Measurements from ENCODE around the gene VPS37D.
A peak's percentile ranks its signal among the peaks of the same experiment; 100 is the strongest.

VPS37D gene

GRCh38 chr7:73633323-73633722, 34.3 kb upstream of the VPS37D start:
- 87% methylated on average over 7 of the region's 7 CpGs for WGBS
- H4K91ac ChIP-seq (ENCODE audit: low read length) = no peak overlapping the region

GRCh38 chr7:73633844-73634243, 33.8 kb upstream of the VPS37D start:
- H2AFZ ChIP-seq (ENCODE audit: low read depth, low read length) = no peak overlapping the region
- no peak overlapping the region for H2BK5ac ChIP-seq (ENCODE audit: low read depth, low read length, poor library complexity, severe bottlenecking)
- peaks cover 6% of the 10 kb centered on the region for H3K4me1 ChIP-seq (ENCODE audit: control insufficient read depth, insufficient read depth, low read depth, low read length)
- H3K4me2 ChIP-seq (ENCODE audit: low read length, poor library complexity, severe bottlenecking) = no peak overlapping the region
- H3K27ac ChIP-seq (ENCODE audit: low read length, poor library complexity, severe bottlenecking) = no peak overlapping the region
- H2BK15ac ChIP-seq (ENCODE audit: low read depth, poor library complexity, severe bottlenecking) = no peak overlapping the region
- H3K9ac ChIP-seq (ENCODE audit: low read length) = no peak overlapping the region
- H3K9me3 ChIP-seq (ENCODE audit: control insufficient read depth, low read length) = no peaks in the 10 kb centered on the region
- no peak overlapping the region for H2BK12ac ChIP-seq (ENCODE audit: low read length in 2 of 2)
- no peak overlapping the region for H2AK5ac ChIP-seq (ENCODE audit: low read length, severe bottlenecking)
- peaks cover 2 to 30% of the 10 kb centered on the region in 2 experiments for H3K27me3 ChIP-seq (ENCODE audit: control insufficient read depth in 1 of 2, insufficient read depth in 1 of 2, low read length in 2 of 2)
- no peak overlapping the region for H2BK120ac ChIP-seq (ENCODE audit: low read depth, low read length)
- no peak overlapping the region for H4K91ac ChIP-seq (ENCODE audit: low read length)
- H3K36me3 ChIP-seq (ENCODE audit: control insufficient read depth in 1 of 2, insufficient read depth in 2 of 2, low read depth in 1 of 2, low read length in 2 of 2) = no peaks in the 10 kb centered on the region
- no peak overlapping the region for H3K18ac ChIP-seq (ENCODE audit: low read depth in 1 of 2, low read length in 2 of 2)
- no peak overlapping the region for H3K4me3 ChIP-seq (ENCODE audit: insufficient read depth in 1 of 2, low read depth in 1 of 2, low read length in 2 of 2)
- H4K8ac ChIP-seq (ENCODE audit: low read length) = no peak overlapping the region
- WGBS = 85% methylated on average over 8 of the region's 8 CpGs
- H3K23ac ChIP-seq (ENCODE audit: low read length in 2 of 2) = no peak overlapping the region
- H3K79me1 ChIP-seq (replicated peaks; ENCODE audit: low read length, poor library complexity, severe bottlenecking) = no peaks in the 10 kb centered on the region
- H3K14ac ChIP-seq (ENCODE audit: low read length in 2 of 2) = no peak overlapping the region
- DNase-seq = no peak
- H3K4ac ChIP-seq (ENCODE audit: low read depth in 1 of 2, low read length in 2 of 2) = no peak overlapping the region

More at GRCh38 chr7:73633323-73633722, 34.3 kb upstream of the VPS37D start:
- Histone ChIP-seq H3K36me3 (ENCODE audit: control insufficient read depth in 1 of 2, insufficient read depth in 2 of 2, low read depth in 1 of 2, low read length in 2 of 2) (no peaks in the 10 kb centered on the region), H2AK5ac (ENCODE audit: low read length, severe bottlenecking) (no peak overlapping the region), H4K8ac (ENCODE audit: low read length) (no peak overlapping the region), H3K14ac (ENCODE audit: low read length in 2 of 2) (no peak overlapping the region), H3K9me3 (ENCODE audit: control insufficient read depth, low read length) (no peaks in the 10 kb centered on the region), H3K4ac (ENCODE audit: low read depth in 1 of 2, low read length in 2 of 2) (no peak overlapping the region), H3K18ac (ENCODE audit: low read depth in 1 of 2, low read length in 2 of 2) (no peak overlapping the region), H2BK5ac (ENCODE audit: low read depth, low read length, poor library complexity, severe bottlenecking) (no peak overlapping the region), H2BK15ac (ENCODE audit: low read depth, poor library complexity, severe bottlenecking) (no peak overlapping the region), H3K79me1 (replicated peaks; ENCODE audit: low read length, poor library complexity, severe bottlenecking) (no peaks in the 10 kb centered on the region), H3K23ac (ENCODE audit: low read length in 2 of 2) (no peak overlapping the region), H2BK12ac (ENCODE audit: low read length in 2 of 2) (no peak overlapping the region), H3K27me3 (ENCODE audit: control insufficient read depth in 1 of 2, insufficient read depth in 1 of 2, low read length in 2 of 2) (peaks cover 7 to 35% of the 10 kb centered on the region in 2 experiments), H3K27ac (ENCODE audit: low read length, poor library complexity, severe bottlenecking) (no peak overlapping the region), H3K4me1 (ENCODE audit: control insufficient read depth, insufficient read depth, low read depth, low read length) (peaks cover 6% of the 10 kb centered on the region), H2BK120ac (ENCODE audit: low read depth, low read length) (no peak overlapping the region), H2AFZ (ENCODE audit: low read depth, low read length) (no peak overlapping the region), H3K4me2 (ENCODE audit: low read length, poor library complexity, severe bottlenecking) (no peak overlapping the region), H3K9ac (ENCODE audit: low read length) (no peak overlapping the region), H3K4me3 (ENCODE audit: insufficient read depth in 1 of 2, low read depth in 1 of 2, low read length in 2 of 2) (no peak overlapping the region)
- no peak for DNase-seq

DNA sequence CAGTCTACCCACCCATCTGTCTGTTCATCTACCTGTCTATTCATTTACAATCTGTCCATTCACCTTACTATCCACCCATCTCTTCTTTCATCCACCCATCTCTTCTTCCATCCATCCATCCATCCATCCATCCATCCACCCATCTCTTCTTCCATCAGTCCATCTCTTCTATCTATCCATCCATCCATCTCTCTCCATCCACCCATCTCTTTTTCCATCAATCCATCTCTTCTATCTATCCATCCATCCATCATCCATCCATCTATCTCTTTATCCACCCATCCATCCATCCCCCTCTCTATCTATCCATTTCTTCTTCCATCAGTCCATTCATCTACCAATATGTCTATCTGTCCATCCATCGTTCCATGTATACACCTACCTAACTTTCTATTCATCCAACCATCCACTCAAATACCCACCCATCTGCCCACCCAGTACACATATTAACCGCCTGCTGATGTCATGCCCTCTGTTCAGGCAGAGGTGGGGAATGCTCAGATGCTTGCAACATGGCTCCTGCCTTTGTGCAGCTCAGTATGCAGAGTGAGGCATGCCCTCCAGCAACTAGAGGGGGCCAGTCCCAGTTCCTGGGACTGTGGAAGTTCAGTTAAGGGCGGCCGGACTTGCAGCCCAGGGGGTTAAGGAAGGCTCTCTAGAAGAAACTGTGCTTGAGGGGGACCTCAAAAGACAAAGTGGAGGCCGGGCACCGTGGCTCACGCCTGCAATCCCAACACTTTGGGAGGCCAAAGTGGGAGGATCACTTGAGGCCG, 32.0 kb upstream of the VPS37D start:
- Histone ChIP-seq H2BK5ac (ENCODE audit: low read depth, low read length, poor library complexity, severe bottlenecking) (no peak overlapping the region), H3K27ac (ENCODE audit: low read length, poor library complexity, severe bottlenecking) (no peak overlapping the region), H2BK12ac (ENCODE audit: low read length in 2 of 2) (peak overlapping the region in 1 of 2 experiments; percentile 39), H2BK15ac (ENCODE audit: low read depth, poor library complexity, severe bottlenecking) (no peak overlapping the region), H3K4me2 (ENCODE audit: low read length, poor library complexity, severe bottlenecking) (no peak overlapping the region), H4K8ac (ENCODE audit: low read length) (no peak overlapping the region), H3K23ac (ENCODE audit: low read length in 2 of 2) (no peak overlapping the region), H3K79me1 (replicated peaks; ENCODE audit: low read length, poor library complexity, severe bottlenecking) (no peaks in the 10 kb centered on the region), H3K27me3 (ENCODE audit: control insufficient read depth in 1 of 2, insufficient read depth in 1 of 2, low read length in 2 of 2) (peaks cover 0 to 25% of the 10 kb centered on the region in 2 experiments), H3K4me1 (ENCODE audit: control insufficient read depth, insufficient read depth, low read depth, low read length) (peaks cover 6% of the 10 kb centered on the region), H3K14ac (ENCODE audit: low read length in 2 of 2) (no peak overlapping the region), H3K9me3 (ENCODE audit: control insufficient read depth, low read length) (no peaks in the 10 kb centered on the region), H2AK5ac (ENCODE audit: low read length, severe bottlenecking) (peak overlapping the region; percentile 53), H2BK120ac (ENCODE audit: low read depth, low read length) (no peak overlapping the region), H4K91ac (ENCODE audit: low read length) (no peak overlapping the region), H3K9ac (ENCODE audit: low read length) (no peak overlapping the region), H3K36me3 (ENCODE audit: control insufficient read depth in 1 of 2, insufficient read depth in 2 of 2, low read depth in 1 of 2, low read length in 2 of 2) (no peaks in the 10 kb centered on the region), H2AFZ (ENCODE audit: low read depth, low read length) (no peak overlapping the region), H3K18ac (ENCODE audit: low read depth in 1 of 2, low read length in 2 of 2) (no peak overlapping the region), H3K4me3 (ENCODE audit: insufficient read depth in 1 of 2, low read depth in 1 of 2, low read length in 2 of 2) (no peak overlapping the region), H3K4ac (ENCODE audit: low read depth in 1 of 2, low read length in 2 of 2) (no peak overlapping the region)
- DNase-seq = no peak
- 81% methylated on average over 8 of the region's 8 CpGs for WGBS

DNA sequence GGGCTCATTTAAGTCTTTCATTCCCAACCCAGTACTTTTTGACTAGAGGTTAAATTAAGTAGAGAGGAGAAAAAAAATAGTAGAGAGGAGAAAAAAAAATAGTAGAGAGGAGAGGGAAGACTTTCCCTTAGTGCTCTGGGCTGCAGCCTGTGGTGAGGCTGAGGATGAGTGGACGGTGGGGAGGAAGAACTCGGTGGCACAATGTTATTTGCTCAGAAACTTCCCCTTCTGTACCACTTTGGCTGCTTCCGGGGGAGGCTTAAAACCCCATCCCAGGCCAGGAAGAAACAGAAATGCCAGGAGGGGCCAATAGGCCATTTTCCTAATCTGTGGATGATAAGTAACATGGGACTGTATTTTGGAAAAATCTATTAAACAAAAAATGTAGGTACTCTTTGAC, 28.7 kb upstream of the VPS37D start:
- no peak overlapping the region for H4K8ac ChIP-seq (ENCODE audit: low read length)
- no peaks in the 10 kb centered on the region for H3K9me3 ChIP-seq (ENCODE audit: control insufficient read depth, low read length)
- no peak overlapping the region for H3K9ac ChIP-seq (ENCODE audit: low read length)
- H2BK12ac ChIP-seq (ENCODE audit: low read length in 2 of 2) = no peak overlapping the region
- H2BK120ac ChIP-seq (ENCODE audit: low read depth, low read length) = no peak overlapping the region
- no peaks in the 10 kb centered on the region for H3K36me3 ChIP-seq (ENCODE audit: control insufficient read depth in 1 of 2, insufficient read depth in 2 of 2, low read depth in 1 of 2, low read length in 2 of 2)
- no peak overlapping the region for H4K91ac ChIP-seq (ENCODE audit: low read length)
- no peak overlapping the region for H3K4me3 ChIP-seq (ENCODE audit: insufficient read depth in 1 of 2, low read depth in 1 of 2, low read length in 2 of 2)
- WGBS = 95% methylated on average over 2 of the region's 3 CpGs
- H2AK5ac ChIP-seq (ENCODE audit: low read length, severe bottlenecking) = no peak overlapping the region
- H2BK5ac ChIP-seq (ENCODE audit: low read depth, low read length, poor library complexity, severe bottlenecking) = no peak overlapping the region
- no peak overlapping the region for H3K18ac ChIP-seq (ENCODE audit: low read depth in 1 of 2, low read length in 2 of 2)
- no peak overlapping the region for H2AFZ ChIP-seq (ENCODE audit: low read depth, low read length)
- H3K27ac ChIP-seq (ENCODE audit: low read length, poor library complexity, severe bottlenecking) = no peak overlapping the region
- H2BK15ac ChIP-seq (ENCODE audit: low read depth, poor library complexity, severe bottlenecking) = no peak overlapping the region
- H3K4me1 ChIP-seq (ENCODE audit: control insufficient read depth, insufficient read depth, low read depth, low read length) = peaks cover 6% of the 10 kb centered on the region
- H3K23ac ChIP-seq (ENCODE audit: low read length in 2 of 2) = no peak overlapping the region
- peaks cover 0 to 11% of the 10 kb centered on the region in 2 experiments for H3K27me3 ChIP-seq (ENCODE audit: control insufficient read depth in 1 of 2, insufficient read depth in 1 of 2, low read length in 2 of 2)
- H3K14ac ChIP-seq (ENCODE audit: low read length in 2 of 2) = no peak overlapping the region
- no peak overlapping the region for H3K4me2 ChIP-seq (ENCODE audit: low read length, poor library complexity, severe bottlenecking)
- no peaks in the 10 kb centered on the region for H3K79me1 ChIP-seq (replicated peaks; ENCODE audit: low read length, poor library complexity, severe bottlenecking)
- no peak for DNase-seq
- no peak overlapping the region for H3K4ac ChIP-seq (ENCODE audit: low read depth in 1 of 2, low read length in 2 of 2)
